Measurements from ENCODE around the gene SKOR1. TPM values are rescaled to one million over a fixed set of nuclear protein-coding genes. Genes with fewer than 3 reads are reported as not detected.

SKOR1 gene
- total and polyA plus RNA-seq, 10 of the 15 experiments (the other 5 are each of a cell fraction or from before 2014, with no cell fraction given): 0.04 to 0.36 (median 0.10) TPM; not detected in 4

- TF ChIP-seq, protein P1, sequence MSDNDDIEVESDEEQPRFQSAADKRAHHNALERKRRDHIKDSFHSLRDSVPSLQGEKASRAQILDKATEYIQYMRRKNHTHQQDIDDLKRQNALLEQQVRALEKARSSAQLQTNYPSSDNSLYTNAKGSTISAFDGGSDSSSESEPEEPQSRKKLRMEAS (IDR thresholded peaks at IDR 0.05; ENCODE audit: low read depth, low read length): peak; percentile 43; the same call in 1 of the 2 replicates
- TF ChIP-seq, protein P2, sequence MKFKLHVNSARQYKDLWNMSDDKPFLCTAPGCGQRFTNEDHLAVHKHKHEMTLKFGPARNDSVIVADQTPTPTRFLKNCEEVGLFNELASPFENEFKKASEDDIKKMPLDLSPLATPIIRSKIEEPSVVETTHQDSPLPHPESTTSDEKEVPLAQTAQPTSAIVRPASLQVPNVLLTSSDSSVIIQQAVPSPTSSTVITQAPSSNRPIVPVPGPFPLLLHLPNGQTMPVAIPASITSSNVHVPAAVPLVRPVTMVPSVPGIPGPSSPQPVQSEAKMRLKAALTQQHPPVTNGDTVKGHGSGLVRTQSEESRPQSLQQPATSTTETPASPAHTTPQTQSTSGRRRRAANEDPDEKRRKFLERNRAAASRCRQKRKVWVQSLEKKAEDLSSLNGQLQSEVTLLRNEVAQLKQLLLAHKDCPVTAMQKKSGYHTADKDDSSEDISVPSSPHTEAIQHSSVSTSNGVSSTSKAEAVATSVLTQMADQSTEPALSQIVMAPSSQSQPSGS (IDR thresholded peaks at IDR 0.05; ENCODE audit: low read length): no peak
- no peak for TF ChIP-seq ZSCAN29 (IDR thresholded peaks at IDR 0.05)
- peak; percentile 95 for TF ChIP-seq RAD21 (IDR thresholded peaks at IDR 0.05; ENCODE audit: insufficient read depth, low read depth, low read length)
- peak; percentile 48; the same call in 1 of the 2 replicates for TF ChIP-seq FOXM1 (IDR thresholded peaks at IDR 0.05; ENCODE audit: low read depth, low read length)
These were observed 38.2 kb downstream of the SKOR1 start (continued) for GRCh38 chr15:67863442-67863987.

- H3K4me2 ChIP-seq (ENCODE audit: control insufficient read depth, insufficient read depth): no peak overlapping the region
- ATAC-seq (no peak), DNase-seq (ENCODE audit: low read depth, low spot score) (no peak), FAIRE-seq (no peak)
- in situ Hi-C loops (cut with MboI) (no loop called here), intact Hi-C loops (cut with micrococcal nuclease; ENCODE audit: unreplicated experiment) (no loop called here)
- ChIA-PET RAD21 (ENCODE audit: unreplicated experiment) (no interaction called here), CTCF (no interaction called here), SMC1A (ENCODE audit: uncharacterized antibody, unreplicated experiment) (no interaction called here), POLR2A (no interaction called here)
- BruUV-seq (replicated peaks): no TSS peak
- no peaks in the 10 kb centered on the region for H3K79me2 ChIP-seq (ENCODE audit: control insufficient read depth, insufficient read depth, low read length)
- H3K27me3 ChIP-seq (replicated peaks in 1 of 2; ENCODE audit: control insufficient read depth in 2 of 2, insufficient read depth in 2 of 2, low read length in 1 of 2): no peaks in the 10 kb centered on the region
- no peak overlapping the region for H2AFZ ChIP-seq (ENCODE audit: control insufficient read depth, low read depth, low read length)
- H3K27ac ChIP-seq (ENCODE audit: control insufficient read depth, insufficient read depth): no peak overlapping the region
- peaks cover 7% of the 10 kb centered on the region; the same call in 2 of the 3 replicates for H3K9me3 ChIP-seq (replicated peaks; ENCODE audit: control insufficient read depth, insufficient read depth, low read length)
- peaks cover 19% of the 10 kb centered on the region for H3K4me1 ChIP-seq (ENCODE audit: control insufficient read depth, insufficient read depth, low read length)
- H3K36me3 ChIP-seq (ENCODE audit: control insufficient read depth in 2 of 2, insufficient read depth in 2 of 2, low read length in 1 of 2): no peaks in the 10 kb centered on the region
- no peak overlapping the region for H3K9ac ChIP-seq (ENCODE audit: control insufficient read depth, insufficient read depth, low read length)
- H4K20me1 ChIP-seq (ENCODE audit: control insufficient read depth, insufficient read depth): no peaks in the 10 kb centered on the region
- WGBS (ENCODE audit: insufficient coverage, insufficient replicate concordance, low lambda C conversion rate, missing lambda C conversion rate): 76% methylated on average over 3 of the region's 3 CpGs
- H3K4me3 ChIP-seq: no peak overlapping the region
- no peak for TF ChIP-seq MYB (IDR thresholded peaks at IDR 0.05; ENCODE audit: borderline replicate concordance, low read depth, low read length)
- TF ChIP-seq DPF2 (IDR thresholded peaks at IDR 0.05): no peak
- TF ChIP-seq ATF3 (IDR thresholded peaks at IDR 0.05; ENCODE audit: borderline replicate concordance, extremely low read depth, low read depth, low read length): no peak
- no peak for TF ChIP-seq KAT2A (conservative IDR thresholded peaks at IDR 0.05; ENCODE audit: control insufficient read depth, low read depth, low read length)
- no peak for TF ChIP-seq NFIC (IDR thresholded peaks at IDR 0.05; ENCODE audit: low read depth, low read length)
- TF ChIP-seq BHLHE40 (IDR thresholded peaks at IDR 0.05; ENCODE audit: borderline replicate concordance in 1 of 2, low read depth in 2 of 2, low read length in 1 of 2): no peak
- TF ChIP-seq, protein P3, sequence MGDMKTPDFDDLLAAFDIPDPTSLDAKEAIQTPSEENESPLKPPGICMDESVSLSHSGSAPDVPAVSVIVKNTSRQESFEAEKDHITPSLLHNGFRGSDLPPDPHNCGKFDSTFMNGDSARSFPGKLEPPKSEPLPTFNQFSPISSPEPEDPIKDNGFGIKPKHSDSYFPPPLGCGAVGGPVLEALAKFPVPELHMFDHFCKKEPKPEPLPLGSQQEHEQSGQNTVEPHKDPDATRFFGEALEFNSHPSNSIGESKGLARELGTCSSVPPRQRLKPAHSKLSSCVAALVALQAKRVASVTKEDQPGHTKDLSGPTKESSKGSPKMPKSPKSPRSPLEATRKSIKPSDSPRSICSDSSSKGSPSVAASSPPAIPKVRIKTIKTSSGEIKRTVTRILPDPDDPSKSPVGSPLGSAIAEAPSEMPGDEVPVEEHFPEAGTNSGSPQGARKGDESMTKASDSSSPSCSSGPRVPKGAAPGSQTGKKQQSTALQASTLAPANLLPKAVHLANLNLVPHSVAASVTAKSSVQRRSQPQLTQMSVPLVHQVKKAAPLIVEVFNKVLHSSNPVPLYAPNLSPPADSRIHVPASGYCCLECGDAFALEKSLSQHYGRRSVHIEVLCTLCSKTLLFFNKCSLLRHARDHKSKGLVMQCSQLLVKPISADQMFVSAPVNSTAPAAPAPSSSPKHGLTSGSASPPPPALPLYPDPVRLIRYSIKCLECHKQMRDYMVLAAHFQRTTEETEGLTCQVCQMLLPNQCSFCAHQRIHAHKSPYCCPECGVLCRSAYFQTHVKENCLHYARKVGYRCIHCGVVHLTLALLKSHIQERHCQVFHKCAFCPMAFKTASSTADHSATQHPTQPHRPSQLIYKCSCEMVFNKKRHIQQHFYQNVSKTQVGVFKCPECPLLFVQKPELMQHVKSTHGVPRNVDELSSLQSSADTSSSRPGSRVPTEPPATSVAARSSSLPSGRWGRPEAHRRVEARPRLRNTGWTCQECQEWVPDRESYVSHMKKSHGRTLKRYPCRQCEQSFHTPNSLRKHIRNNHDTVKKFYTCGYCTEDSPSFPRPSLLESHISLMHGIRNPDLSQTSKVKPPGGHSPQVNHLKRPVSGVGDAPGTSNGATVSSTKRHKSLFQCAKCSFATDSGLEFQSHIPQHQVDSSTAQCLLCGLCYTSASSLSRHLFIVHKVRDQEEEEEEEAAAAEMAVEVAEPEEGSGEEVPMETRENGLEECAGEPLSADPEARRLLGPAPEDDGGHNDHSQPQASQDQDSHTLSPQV (IDR thresholded peaks at IDR 0.05): no peak
- TF ChIP-seq E2F8 (IDR thresholded peaks at IDR 0.05; ENCODE audit: low read depth, partially characterized antibody): no peak
These were observed 40.0 kb downstream of the SKOR1 start for GRCh38 chr15:67865331-67865730.

Measured in GM12878 (cell line).